Stimulated activated CD8-positive, alpha-beta memory T cell treated with anti-CD3 and anti-CD28 coated beads, Interleukin-4, amount 100 ng/mL, for 48 hours (primary cell): Measurements from ENCODE around the gene LINS1.
"Not testable (repeated sequence)": the region's sequence is repeated elsewhere in the genome, so short reads cannot be mapped to it uniquely, and the experiment has no call there.

ENCODE experiments used
- DNase-seq: peaks from one replicate; pipeline ENCODE4 v3.0.0-alpha.2; 2020

LINS1 gene

GRCh38 chr15:100601617-100602063, 344 bp downstream of the LINS1 start:
- no peak for DNase-seq

GRCh38 chr15:100601163-100601562, 821 bp downstream of the LINS1 start:
- DNase-seq = peak; percentile 66

- DNase-seq = peak; percentile 36
Measured at GRCh38 chr15:100598655-100599054, 3.3 kb downstream of the LINS1 start.

GRCh38 chr15:100597862-100598261, 4.1 kb downstream of the LINS1 start:
- no peak for DNase-seq

- DNase-seq = peak; percentile 96
Measured at GRCh38 chr15:100596792-100597191, 5.2 kb downstream of the LINS1 start.

GRCh38 chr15:100595964-100596363, 6.0 kb downstream of the LINS1 start:
- DNase-seq = peak; percentile 39

GRCh38 chr15:100593431-100593830, 8.6 kb downstream of the LINS1 start:
- no peak for DNase-seq

GRCh38 chr15:100592898-100593297, 9.1 kb downstream of the LINS1 start:
- DNase-seq = no peak

GRCh38 chr15:100591835-100592234, 10.1 kb downstream of the LINS1 start:
- DNase-seq = no peak

- DNase-seq = not testable (repeated sequence)
Measured at GRCh38 chr15:100591163-100591562, 10.8 kb downstream of the LINS1 start.

GRCh38 chr15:100588638-100589242, 13.2 kb downstream of the LINS1 start:
- no peak for DNase-seq

- no peak for DNase-seq
Measured at GRCh38 chr15:100580414-100580813, 21.6 kb downstream of the LINS1 start.

- DNase-seq = no peak
Measured at GRCh38 chr15:100573526-100573925, 28.5 kb downstream of the LINS1 start.

- DNase-seq = no peak
Measured at GRCh38 chr15:100572362-100572983, 29.5 kb downstream of the LINS1 start.

- no peak for DNase-seq
Measured at GRCh38 chr15:100571592-100572167, 30.3 kb downstream of the LINS1 start.

GRCh38 chr15:100570735-100571313, 31.2 kb downstream of the LINS1 start:
- DNase-seq = no peak

GRCh38 chr15:100570275-100570674, 31.7 kb downstream of the LINS1 start:
- no peak for DNase-seq

- DNase-seq = no peak
Measured at GRCh38 chr15:100569391-100569790, 32.6 kb downstream of the LINS1 start.

GRCh38 chr15:100566850-100567628, 34.9 kb downstream of the LINS1 start:
- no peak for DNase-seq

GRCh38 chr15:100565591-100565990, 36.4 kb downstream of the LINS1 start:
- no peak for DNase-seq

- DNase-seq = no peak
Measured at GRCh38 chr15:100560323-100560722, 41.7 kb downstream of the LINS1 start.

GRCh38 chr15:100559330-100559729, 42.7 kb downstream of the LINS1 start:
- no peak for DNase-seq

GRCh38 chr15:100558771-100559254, 43.2 kb downstream of the LINS1 start:
- DNase-seq = no peak
